ENCODE data around the gene TADA2B.
"Not testable (repeated sequence)": the region's sequence is repeated elsewhere in the genome, so short reads cannot be mapped to it uniquely, and the experiment has no call there.

TADA2B gene

DNA sequence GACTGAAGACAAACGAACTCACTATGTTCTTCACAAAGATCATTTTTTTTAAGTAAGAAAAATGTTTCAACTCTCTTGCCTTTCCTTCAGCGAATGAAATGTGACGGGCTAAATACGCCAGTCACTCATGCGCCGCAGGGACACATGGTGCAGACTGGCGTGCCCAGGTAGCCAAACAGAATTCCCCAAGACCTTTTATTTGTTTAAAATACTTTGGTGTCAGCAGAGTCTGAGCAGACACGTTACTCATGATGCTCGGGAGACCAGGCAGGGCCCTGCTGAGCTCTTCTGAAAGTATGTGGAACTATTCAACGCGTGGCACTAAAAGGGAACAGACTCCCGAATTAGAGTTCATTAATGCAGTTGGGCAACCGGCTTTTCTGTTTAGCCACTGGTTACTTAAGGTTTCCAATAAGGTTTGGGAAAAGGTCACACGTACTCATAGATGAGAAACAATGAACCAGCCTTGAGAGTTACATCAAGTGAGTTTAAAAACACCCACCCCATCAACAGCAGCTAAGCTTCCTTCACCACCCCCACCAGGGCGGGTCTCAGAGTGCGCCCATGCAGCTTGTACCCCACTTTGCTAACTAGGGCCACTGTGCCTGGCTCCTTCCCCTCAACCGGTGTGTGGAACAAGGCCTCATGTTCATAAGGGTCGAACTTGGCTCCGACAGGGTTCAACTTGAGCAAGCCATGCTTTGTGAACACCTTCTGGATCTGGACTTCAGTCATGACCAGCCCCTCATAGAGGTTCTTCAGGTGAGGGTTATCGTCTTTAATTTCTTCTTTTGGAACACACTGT lies 17.4 kb downstream of the TADA2B start:
- DNase-seq, result no peak

- DNase-seq, result no peak
Observed at GRCh38 chr4:7061815-7062214, 18.6 kb downstream of the TADA2B start.

DNA sequence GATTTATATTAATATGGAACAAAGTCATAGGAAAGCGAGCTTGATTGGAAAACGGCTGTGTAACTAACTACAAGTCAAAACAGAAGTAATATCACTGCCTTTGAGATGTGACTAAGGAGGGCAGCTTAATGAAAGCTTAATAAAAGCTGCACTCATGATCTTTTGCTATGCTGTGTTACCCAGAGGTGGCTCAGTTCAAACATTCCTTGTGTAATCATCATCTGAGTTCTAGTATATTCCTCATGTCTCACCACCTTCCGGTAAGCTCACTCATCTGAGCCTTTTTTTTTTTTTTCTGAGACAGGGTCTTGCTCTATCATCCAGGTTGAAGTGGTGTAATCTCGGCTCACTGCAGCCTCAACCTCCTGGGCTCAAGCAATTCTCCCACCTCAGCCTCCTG lies 19.6 kb downstream of the TADA2B start:
- DNase-seq, result no peak

DNA sequence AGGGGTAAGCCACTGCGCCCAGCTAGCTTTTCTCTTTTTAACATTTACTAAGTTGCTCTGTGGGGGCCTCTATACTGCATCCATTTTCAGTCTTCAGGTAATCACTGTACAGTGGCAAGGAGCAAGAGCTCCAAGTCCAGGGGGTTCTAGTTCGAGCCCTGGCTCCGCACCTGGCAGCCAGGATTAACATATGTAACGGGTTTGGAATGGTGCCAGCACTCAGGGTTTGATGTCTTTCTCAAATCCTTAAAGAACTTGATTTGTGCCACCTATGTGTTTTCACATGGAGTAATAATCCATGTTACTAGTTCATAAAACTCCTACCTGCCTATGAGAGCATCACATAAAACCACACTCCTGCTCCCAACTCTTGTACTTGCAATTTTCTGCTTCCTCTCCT lies 20.2 kb downstream of the TADA2B start:
- DNase-seq, result no peak

DNA sequence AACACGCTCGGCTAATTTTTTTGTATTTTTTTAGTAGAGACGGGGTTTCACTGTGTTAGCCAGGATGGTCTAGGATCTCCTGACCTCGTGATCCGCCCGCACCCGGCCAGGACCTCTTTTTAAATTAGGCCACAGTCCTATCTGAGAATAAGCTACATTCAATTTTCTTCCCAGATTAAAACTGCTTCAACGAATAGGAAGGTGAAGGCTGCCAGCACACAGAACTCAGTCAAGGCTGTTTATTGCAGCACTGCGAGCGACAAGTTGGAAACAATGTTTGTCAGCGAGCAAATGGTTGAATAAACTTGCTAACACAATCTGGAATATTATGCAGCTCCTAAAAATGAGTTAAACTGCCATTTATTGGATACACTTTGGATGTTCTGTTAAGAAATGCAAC lies 22.8 kb downstream of the TADA2B start:
- no peak for DNase-seq

- no peak for DNase-seq
Observed at GRCh38 chr4:7066493-7066892, 23.3 kb downstream of the TADA2B start.

- no peak for DNase-seq
Observed at GRCh38 chr4:7067126-7067451, 23.9 kb downstream of the TADA2B start.

- DNase-seq, result peak; percentile 96
Observed at GRCh38 chr4:7067452-7068278, 24.5 kb downstream of the TADA2B start, which contains the start of gene GRPEL1. Gene GRPEL1 (minus strand): TSS chr4:7068064. CDS start chr4:7068032, 32 bp downstream.

- no peak for DNase-seq
Observed at GRCh38 chr4:7068279-7068842, 25.2 kb downstream of the TADA2B start.

GRCh38 chr4:7068883-7069282 lies 25.7 kb downstream of the TADA2B start:
- no peak for DNase-seq

- DNase-seq, result peak; percentile 23
Observed at GRCh38 chr4:7070729-7071511, 27.7 kb downstream of the TADA2B start.

DNA sequence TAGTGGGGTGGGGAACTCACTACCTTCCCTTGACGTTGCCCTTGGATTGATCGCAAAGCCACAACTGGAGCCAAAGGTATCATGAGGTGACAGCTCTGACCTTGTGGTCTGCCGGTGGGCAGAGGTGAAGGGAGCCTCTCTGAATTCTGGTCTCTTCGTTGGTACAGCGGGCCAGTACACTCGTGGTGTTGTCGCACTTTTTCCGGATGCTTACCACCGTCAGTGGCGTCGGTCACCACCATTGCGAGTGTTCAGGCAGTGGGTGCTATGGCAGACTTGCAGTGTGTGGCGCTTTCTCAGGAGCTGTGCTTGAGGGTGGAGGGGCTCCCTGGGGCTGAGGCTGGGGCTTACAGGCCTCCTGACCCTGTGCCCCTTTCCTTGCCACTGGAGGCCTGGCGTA lies 29.9 kb downstream of the TADA2B start:
- no peak for DNase-seq

- DNase-seq, result peak; percentile 39
Observed at GRCh38 chr4:7073526-7074390, 30.6 kb downstream of the TADA2B start.

GRCh38 chr4:7074426-7074825 lies 31.3 kb downstream of the TADA2B start:
- no peak for DNase-seq

DNA sequence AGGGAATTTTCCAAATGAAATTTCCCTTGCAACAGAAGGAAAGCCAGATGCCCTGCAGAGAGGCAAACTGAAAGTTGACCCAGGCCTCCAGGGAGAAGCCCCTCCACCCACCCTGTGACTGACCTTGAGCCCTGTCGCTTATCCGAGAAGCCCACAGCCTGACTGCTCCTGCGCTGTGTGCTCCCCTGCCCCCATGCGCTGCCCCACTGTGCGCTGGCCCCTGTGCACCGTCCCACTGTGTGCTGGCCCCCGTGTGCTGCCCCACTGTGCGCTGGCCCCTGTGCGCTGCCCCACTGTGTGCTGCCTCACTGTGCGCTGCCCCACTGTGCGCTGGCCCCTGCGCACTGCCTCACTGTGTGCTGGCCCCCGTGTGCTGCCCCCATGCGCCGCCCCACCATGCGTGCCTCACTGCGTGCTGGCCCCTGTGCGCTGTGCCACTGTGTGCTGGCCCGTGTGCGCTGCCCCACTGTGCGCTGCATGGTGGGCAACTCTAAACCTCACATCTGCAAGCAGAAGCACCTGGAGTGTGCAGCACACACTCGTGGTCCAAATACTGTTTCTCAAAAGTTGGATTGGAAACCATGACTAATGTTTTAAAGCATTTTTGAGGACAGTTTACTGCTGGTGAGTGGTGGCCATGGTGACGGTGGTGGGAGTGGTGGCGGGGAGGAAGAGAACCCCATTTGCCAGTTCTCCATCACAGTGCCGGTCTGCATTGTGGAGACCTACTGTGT lies 33.0 kb downstream of the TADA2B start:
- no peak for DNase-seq

- DNase-seq, result no peak
Observed at GRCh38 chr4:7076696-7077082, 33.5 kb downstream of the TADA2B start.

DNA sequence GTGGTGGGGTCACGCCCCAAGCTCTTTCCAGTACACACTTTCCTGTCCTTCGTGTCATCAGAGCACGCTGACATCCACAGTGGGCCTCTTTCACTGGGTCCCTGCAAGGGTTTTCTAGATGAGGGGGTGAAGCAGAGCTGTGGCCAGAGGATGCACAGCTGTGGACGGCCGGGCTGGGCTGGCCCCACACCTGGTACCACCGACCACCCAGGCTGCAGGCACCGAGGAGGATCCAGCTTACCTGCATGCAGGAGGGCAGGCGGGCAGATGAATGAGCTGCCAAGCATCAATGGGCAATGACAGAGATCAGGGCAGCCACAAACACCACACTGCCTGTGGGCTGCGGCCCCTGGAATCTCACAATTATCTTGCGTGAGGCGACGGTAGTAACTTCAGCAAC lies 34.2 kb downstream of the TADA2B start:
- no peak for DNase-seq

- no peak for DNase-seq
Observed at GRCh38 chr4:7078025-7078424, 34.9 kb downstream of the TADA2B start.

DNA sequence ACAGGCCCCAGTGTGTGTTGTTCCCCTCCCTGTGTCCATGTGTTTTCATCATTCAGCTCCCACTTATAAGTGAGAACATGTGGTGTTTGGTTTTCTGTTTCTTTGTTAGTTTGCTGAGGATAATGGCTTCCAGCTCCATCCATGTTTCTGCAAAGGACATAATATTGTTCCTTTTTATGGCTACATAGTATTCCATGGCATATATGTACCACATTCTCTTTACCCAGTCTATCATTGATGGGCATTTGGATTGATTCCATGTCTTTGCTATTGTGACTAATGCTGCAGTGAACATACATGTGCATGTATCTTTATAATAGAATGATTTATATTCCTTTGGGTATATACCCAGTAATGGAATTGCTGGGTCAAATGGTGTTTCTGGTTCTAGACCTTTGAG lies 36.3 kb downstream of the TADA2B start:
- DNase-seq, result not testable (repeated sequence)

DNA sequence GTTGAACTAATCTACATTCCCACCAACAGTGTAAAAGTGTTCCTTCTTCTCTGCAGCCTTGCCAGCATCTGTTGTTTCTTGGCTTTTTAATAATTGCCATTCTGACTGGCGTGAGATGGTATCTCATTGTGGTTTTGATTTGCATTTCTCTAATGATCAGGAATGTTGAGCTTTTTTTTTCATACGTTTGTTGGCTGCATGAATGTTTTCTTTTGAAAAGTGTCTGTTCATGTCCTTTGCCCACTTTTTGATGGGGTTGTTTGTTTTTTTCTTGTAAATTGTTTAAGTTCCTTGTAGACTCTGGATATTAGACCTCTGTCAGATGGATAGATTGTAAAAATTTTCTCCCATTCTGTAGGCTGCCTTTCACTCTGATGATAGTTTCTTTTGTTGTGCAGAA lies 36.7 kb downstream of the TADA2B start:
- DNase-seq, result not testable (repeated sequence)
